GM18511 (cell line): ENCODE data around the gene RPL9.
A peak's percentile ranks its signal among the peaks of the same experiment; 100 is the strongest.
"Not testable (repeated sequence)": the region's sequence is repeated elsewhere in the genome, so short reads cannot be mapped to it uniquely, and the experiment has no call there.

Source experiments
- ATAC-seq: cut with Tn5 transposase; IDR thresholded peaks from one replicate; pipeline ENCODE4 v1.9.1; 2021; ENCODE audit warnings: mild to moderate bottlenecking, moderate library complexity; ENCODE audit not compliant: unreplicated experiment

The RPL9 gene

GRCh38 chr4:39458505-39459300 lies at the start of gene RPL9, which contains the start of gene LIAS:
Gene RPL9, minus strand, starts transcription at chr4:39458922. Its CDS starts 483 bp downstream, at chr4:39458439.
Gene LIAS, plus strand, starts transcription at chr4:39459056. Its CDS starts 62 bp downstream, at chr4:39459118.
- ATAC-seq, result peak; percentile 87

- ATAC-seq, result no peak
Observed at GRCh38 chr4:39505581-39505980, 46.9 kb upstream of the RPL9 start.

GRCh38 chr4:39504538-39504937 lies 45.8 kb upstream of the RPL9 start:
- ATAC-seq, result no peak

- not testable (repeated sequence) for ATAC-seq
Observed at GRCh38 chr4:39502664-39503035, 43.9 kb upstream of the RPL9 start.

GRCh38 chr4:39502019-39502663 lies 43.4 kb upstream of the RPL9 start:
- ATAC-seq, result no peak

- ATAC-seq, result no peak
Observed at GRCh38 chr4:39498727-39499020, 40.0 kb upstream of the RPL9 start.

GRCh38 chr4:39497909-39498726 lies 39.4 kb upstream of the RPL9 start:
- no peak for ATAC-seq

GRCh38 chr4:39495446-39496213 lies 36.9 kb upstream of the RPL9 start:
- no peak for ATAC-seq

GRCh38 chr4:39494354-39494753 lies 35.6 kb upstream of the RPL9 start:
- no peak for ATAC-seq

GRCh38 chr4:39490322-39490721 lies 31.6 kb upstream of the RPL9 start:
- no peak for ATAC-seq

GRCh38 chr4:39486221-39486804 lies 27.6 kb upstream of the RPL9 start:
- no peak for ATAC-seq

GRCh38 chr4:39484582-39485272 lies 26.0 kb upstream of the RPL9 start:
- ATAC-seq, result no peak

- ATAC-seq, result no peak
Observed at GRCh38 chr4:39480902-39481695, 22.4 kb upstream of the RPL9 start.

GRCh38 chr4:39480251-39480650 lies 21.5 kb upstream of the RPL9 start:
- no peak for ATAC-seq

GRCh38 chr4:39476187-39476895 lies 17.6 kb upstream of the RPL9 start:
- no peak for ATAC-seq

GRCh38 chr4:39472396-39472795 lies 13.7 kb upstream of the RPL9 start:
- no peak for ATAC-seq

- ATAC-seq, result no peak
Observed at GRCh38 chr4:39470402-39470801, 11.7 kb upstream of the RPL9 start.

GRCh38 chr4:39469429-39470077 lies 10.8 kb upstream of the RPL9 start:
- peak; percentile 78 for ATAC-seq
